PC-3 (cell line): ENCODE data around the gene ATG14. TPM values are rescaled to one million over a fixed set of nuclear protein-coding genes. Genes with fewer than 3 reads are reported as not detected.

Source experiments
- ATAC-seq: fragments of 200-7000 bp; cut with Tn5 transposase; 2 replicates; pipeline ENCODE4 v1.9.1; 2020; ENCODE audit warnings: mild to moderate bottlenecking, moderate library complexity
- BruUV-seq: library from RNA; stranded (reverse); fragments of 400-500 nt; replicated peaks from 2 replicates; lab custom pipeline; 2021; lab: Mats Ljungman, UMichigan
- CTCF ChIA-PET: fragments of 300-600 bp; sonication (Branson Sonifier 250); formaldehyde crosslinking; loops from one replicate; lab custom pipeline; 2022; ENCODE audit warnings: antibody characterized with exemption; lab: Charles Lee
- POLR2A ChIA-PET: fragments of 300-600 bp; sonication (Branson Sonifier 250); formaldehyde crosslinking; loops from one replicate; lab custom pipeline; 2022; ENCODE audit warnings: antibody characterized with exemption; ENCODE audit not compliant: unreplicated experiment; lab: Charles Lee
- DNase-seq: peaks from one replicate; pipeline ENCODE4 v3.0.0-alpha.2; 2015
- H2AFZ ChIP-seq: fragments of 300-600 bp; sonication (generic); 2 replicates; pipeline ENCODE4 v1.6.0; 2016; ENCODE audit warnings: antibody characterized with exemption, low read length
- H3F3A ChIP-seq: fragments of 300-600 bp; sonication (generic); one replicate; pipeline ENCODE4 v1.6.0; 2017; ENCODE audit warnings: antibody characterized with exemption, low read length, control low read depth, mild to moderate bottlenecking; ENCODE audit not compliant: unreplicated experiment
- H3K27ac ChIP-seq: fragments of 300-600 bp; sonication (generic); 2 replicates; pipeline ENCODE4 v1.5.1; 2016; ENCODE audit warnings: mild to moderate bottlenecking, low read length
- H3K27me3 ChIP-seq: fragments of 300-600 bp; sonication (generic); 2 replicates; pipeline ENCODE4 v1.6.1; 2016; ENCODE audit warnings: low read length, mixed read lengths
- H3K36me3 ChIP-seq: fragments of 300-600 bp; sonication (generic); 2 replicates; pipeline ENCODE4 v1.6.1; 2016; ENCODE audit warnings: low read depth, mixed run types, low read length, mixed read lengths
- H3K4me1 ChIP-seq: fragments of 300-600 bp; sonication (generic); 2 replicates; pipeline ENCODE4 v1.5.1; 2016; ENCODE audit warnings: low read length; ENCODE audit not compliant: insufficient read depth
- H3K4me2 ChIP-seq: fragments of 300-600 bp; sonication (generic); 2 replicates; pipeline ENCODE4 v1.6.0; 2016; ENCODE audit warnings: low read length
- H3K4me3 ChIP-seq: fragments of 300-600 bp; sonication (generic); 2 replicates; pipeline ENCODE4 v1.5.1; 2016; ENCODE audit warnings: mild to moderate bottlenecking, low read length, mixed read lengths
- H3K79me2 ChIP-seq: fragments of 300-600 bp; sonication (generic); 2 replicates; pipeline ENCODE4 v1.6.1; 2017; ENCODE audit warnings: low read length, mixed read lengths
- H3K9ac ChIP-seq: fragments of 300-600 bp; sonication (generic); 2 replicates; pipeline ENCODE4 v1.6.0; 2016; ENCODE audit warnings: mild to moderate bottlenecking, low read length
- H3K9me2 ChIP-seq: fragments of 300-600 bp; sonication (generic); replicated peaks from 2 replicates; pipeline ENCODE4 v1.6.1; 2016; ENCODE audit warnings: mixed run types, low read length, mixed read lengths
- H3K9me3 ChIP-seq: fragments of 300-600 bp; sonication (generic); 2 replicates; pipeline ENCODE4 v1.6.1; 2016; ENCODE audit warnings: low read length, mixed read lengths
- H4K20me1 ChIP-seq: fragments of 300-600 bp; sonication (generic); 2 replicates; pipeline ENCODE4 v1.6.1; 2016; ENCODE audit warnings: low read length, mixed read lengths
- CTCF ChIP-seq: fragments of 300-600 bp; sonication (generic); conservative IDR thresholded peaks from 2 replicates; pipeline ENCODE4 v1.5.1; 2017; ENCODE audit warnings: antibody characterized with exemption, low read depth, mild to moderate bottlenecking, low read length
- EZH2 ChIP-seq: fragments of 300-600 bp; sonication (generic); IDR thresholded peaks from one replicate; pipeline ENCODE4 v1.6.1; 2017; ENCODE audit warnings: antibody characterized with exemption, mild to moderate bottlenecking, low read length; ENCODE audit not compliant: unreplicated experiment
- EZH2phosphoT487 ChIP-seq: fragments of 300-600 bp; sonication (generic); IDR thresholded peaks from 2 replicates; pipeline ENCODE4 v1.6.1; 2018; ENCODE audit warnings: mild to moderate bottlenecking, antibody characterized with exemption, low read length, borderline replicate concordance
- intact Hi-C: fragments of 100-400 bp; cut with micrococcal nuclease; formaldehyde crosslinking; loops from 2 replicates; pipeline ENCODE4 v1.9.0; 2023
- total RNA-seq: library from RNA; depleted of rRNA; stranded (reverse); fragments of >200 nt; gene quantifications from 2 replicates; pipeline ENCODE4 v1.2.3, GENCODE V29; 2014

ATG14 gene
- total RNA-seq, 1 experiment from 2014 or later: 20.2 TPM

- no peaks in the 10 kb centered on the region for H3K9me2 ChIP-seq
- no peak overlapping the region for H3K4me3 ChIP-seq
- DNase-seq (no peak), ATAC-seq (no peak)
- ChIA-PET CTCF (no interaction called here), POLR2A (interaction anchor here (0.7 kb wide), 1 partner anchor 149 kb away, joined by 18 read pairs; no protein-coding TSS in a partner anchor)
- BruUV-seq: no TSS peak
- no peak overlapping the region for H3K9ac ChIP-seq
- peaks cover 41% of the 10 kb centered on the region for H3K4me1 ChIP-seq
- no peak overlapping the region for H3K4me2 ChIP-seq
- TF ChIP-seq CTCF (no peak), EZH2 (no peak), EZH2phosphoT487 (no peak)
- H3K79me2 ChIP-seq: no peaks in the 10 kb centered on the region
- intact Hi-C loops: loop anchor here (5.0 to 10.0 kb wide), 3 partner anchors 345 to 660 kb away; no protein-coding TSS in a partner anchor
- no peaks in the 10 kb centered on the region for H3F3A ChIP-seq
- H2AFZ ChIP-seq: no peak overlapping the region
- no peaks in the 10 kb centered on the region for H3K36me3 ChIP-seq
- H3K27me3 ChIP-seq: no peaks in the 10 kb centered on the region
- H4K20me1 ChIP-seq: no peaks in the 10 kb centered on the region
- H3K27ac ChIP-seq: no peak overlapping the region
- H3K9me3 ChIP-seq: no peaks in the 10 kb centered on the region
Observed at GRCh38 chr14:55432628-55433027, 21.0 kb upstream of the ATG14 start.

GRCh38 chr14:55430024-55430690 lies 18.5 kb upstream of the ATG14 start:
- intact Hi-C loops: loop anchor here (1.0 to 10.0 kb wide), 9 partner anchors 31 to 658 kb away; partner anchors contain the start of gene FBXO34
- peak overlapping the region; percentile 25 for H3K4me2 ChIP-seq
- H3K4me1 ChIP-seq: peaks cover 51% of the 10 kb centered on the region
- ChIA-PET CTCF (interaction anchor here (0.6 kb wide), 3 partner anchors 97 to 239 kb away, joined by 3 to 8 read pairs (median 6); partner anchors contain the start of gene DLGAP5), POLR2A (no interaction called here)
- no peaks in the 10 kb centered on the region for H3F3A ChIP-seq
- no TSS peak for BruUV-seq
- TF ChIP-seq EZH2: no peak
- peak; percentile 89 for TF ChIP-seq CTCF
- no peak overlapping the region for H3K9ac ChIP-seq
- H3K27me3 ChIP-seq: no peaks in the 10 kb centered on the region
- H4K20me1 ChIP-seq: no peaks in the 10 kb centered on the region
- no peaks in the 10 kb centered on the region for H3K79me2 ChIP-seq
- ATAC-seq: peak; percentile 58
- no peaks in the 10 kb centered on the region for H3K36me3 ChIP-seq
- DNase-seq: peak; percentile 97
- H3K4me3 ChIP-seq: no peak overlapping the region
- H3K27ac ChIP-seq: peak overlapping the region; percentile 13
- 0 out of 2 replicates have a peak overlapping the region, but pooled peaks have one; percentile 5 for H2AFZ ChIP-seq
- 0 out of 2 replicates have a peak, but pooled peaks cover 4% of the 10 kb centered on the region for H3K9me2 ChIP-seq
- H3K9me3 ChIP-seq: no peaks in the 10 kb centered on the region

- Histone ChIP-seq H3K4me1 (peaks cover 33% of the 10 kb centered on the region), H4K20me1 (no peaks in the 10 kb centered on the region), H3K9me2 (0 out of 2 replicates have a peak, but pooled peaks cover 4% of the 10 kb centered on the region), H3K36me3 (no peaks in the 10 kb centered on the region), H3F3A (no peaks in the 10 kb centered on the region), H2AFZ (no peak overlapping the region), H3K27ac (peak overlapping the region; percentile 77), H3K9me3 (no peaks in the 10 kb centered on the region), H3K4me3 (peak overlapping the region; percentile 13; the same call in 1 of the 2 replicates), H3K27me3 (no peaks in the 10 kb centered on the region), H3K4me2 (peak overlapping the region; percentile 52), H3K9ac (no peak overlapping the region), H3K79me2 (no peaks in the 10 kb centered on the region)
- ATAC-seq (peak; percentile 98), DNase-seq (peak; percentile 100)
- intact Hi-C loops: loop anchor here (1.0 kb wide), 1 partner anchor 15 kb away; no protein-coding TSS in a partner anchor
- CTCF ChIA-PET: interaction anchor here (0.7 to 1.6 kb wide), 4 partner anchors 11 to 190 kb away, joined by 5 to 13 read pairs (median 6); no protein-coding TSS in a partner anchor
- no TSS peak for BruUV-seq
- no peak for TF ChIP-seq EZH2
- no peak for TF ChIP-seq CTCF
- no peak for TF ChIP-seq EZH2phosphoT487
- POLR2A ChIA-PET: no interaction called here
Observed at GRCh38 chr14:55427439-55427838, 15.8 kb upstream of the ATG14 start.
